Measurements from ENCODE around the gene NRCAM. TPM values are rescaled to one million over a fixed set of nuclear protein-coding genes. Genes with fewer than 3 reads are reported as not detected.

Gene NRCAM
- polyA plus RNA-seq, 1 donor (not counting 4 experiments of a cell fraction or from before 2014, with no cell fraction given) = 4.0 TPM

- DNase-seq (ENCODE audit: low read depth, low spot score) (no peak), FAIRE-seq (no peak)
- H3K36me3 ChIP-seq (ENCODE audit: control insufficient read depth in 2 of 2, extremely low read depth in 1 of 2, insufficient read depth in 2 of 2, low read length in 2 of 2) = no peaks in the 10 kb centered on the region
- TF ChIP-seq EZH2 (IDR thresholded peaks at IDR 0.05; ENCODE audit: low read length) = no peak
- TF ChIP-seq, protein P1, sequence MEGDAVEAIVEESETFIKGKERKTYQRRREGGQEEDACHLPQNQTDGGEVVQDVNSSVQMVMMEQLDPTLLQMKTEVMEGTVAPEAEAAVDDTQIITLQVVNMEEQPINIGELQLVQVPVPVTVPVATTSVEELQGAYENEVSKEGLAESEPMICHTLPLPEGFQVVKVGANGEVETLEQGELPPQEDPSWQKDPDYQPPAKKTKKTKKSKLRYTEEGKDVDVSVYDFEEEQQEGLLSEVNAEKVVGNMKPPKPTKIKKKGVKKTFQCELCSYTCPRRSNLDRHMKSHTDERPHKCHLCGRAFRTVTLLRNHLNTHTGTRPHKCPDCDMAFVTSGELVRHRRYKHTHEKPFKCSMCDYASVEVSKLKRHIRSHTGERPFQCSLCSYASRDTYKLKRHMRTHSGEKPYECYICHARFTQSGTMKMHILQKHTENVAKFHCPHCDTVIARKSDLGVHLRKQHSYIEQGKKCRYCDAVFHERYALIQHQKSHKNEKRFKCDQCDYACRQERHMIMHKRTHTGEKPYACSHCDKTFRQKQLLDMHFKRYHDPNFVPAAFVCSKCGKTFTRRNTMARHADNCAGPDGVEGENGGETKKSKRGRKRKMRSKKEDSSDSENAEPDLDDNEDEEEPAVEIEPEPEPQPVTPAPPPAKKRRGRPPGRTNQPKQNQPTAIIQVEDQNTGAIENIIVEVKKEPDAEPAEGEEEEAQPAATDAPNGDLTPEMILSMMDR (optimal IDR thresholded peaks at IDR 0.05 in 1 of 3, IDR thresholded peaks at IDR 0.05 in 1 of 3, conservative IDR thresholded peaks at IDR 0.05 in 1 of 3; ENCODE audit: extremely low read depth in 1 of 3, insufficient read depth in 2 of 3, low read length in 3 of 3) = no peak
- H3K4me1 ChIP-seq (ENCODE audit: control insufficient read depth, extremely low read depth, insufficient read depth, low read length) = no peaks in the 10 kb centered on the region
- H4K20me1 ChIP-seq (ENCODE audit: control insufficient read depth, extremely low read depth, insufficient read depth, low read length) = no peaks in the 10 kb centered on the region
- no peak overlapping the region for H3K9ac ChIP-seq (ENCODE audit: control insufficient read depth, extremely low read depth, insufficient read depth, low read length)
- dilution Hi-C loops (cut with MboI; ENCODE audit: extremely low pct_ligation_motif_present, low sequenced_read_pairs) = no loop called here
- no peaks in the 10 kb centered on the region for H3K27me3 ChIP-seq (ENCODE audit: control insufficient read depth, extremely low read depth, insufficient read depth, low read length)
- no peaks in the 10 kb centered on the region for H3K79me2 ChIP-seq (ENCODE audit: control insufficient read depth, insufficient read depth, low read length)
- no peaks in the 10 kb centered on the region for H3K9me3 ChIP-seq (ENCODE audit: control insufficient read depth, low read depth, low read length)
- H3K27ac ChIP-seq (ENCODE audit: control insufficient read depth, insufficient read depth, low read length) = no peak overlapping the region
- no peak overlapping the region for H2AFZ ChIP-seq (ENCODE audit: control insufficient read depth, low read length)
- no peak overlapping the region for H3K4me2 ChIP-seq (ENCODE audit: control insufficient read depth, extremely low read depth, insufficient read depth, low read depth, low read length)
- H3K4me3 ChIP-seq (ENCODE audit: control insufficient read depth in 2 of 3, extremely low read depth in 1 of 3, insufficient read depth in 2 of 3, low read depth in 1 of 3, low read length in 3 of 3) = no peak overlapping the region
- H3K9me1 ChIP-seq (ENCODE audit: control insufficient read depth, extremely low read depth, insufficient read depth, low read length) = no peaks in the 10 kb centered on the region
These were observed 304.0 kb downstream of the NRCAM start for GRCh38 chr7:108152198-108152597.

DNA sequence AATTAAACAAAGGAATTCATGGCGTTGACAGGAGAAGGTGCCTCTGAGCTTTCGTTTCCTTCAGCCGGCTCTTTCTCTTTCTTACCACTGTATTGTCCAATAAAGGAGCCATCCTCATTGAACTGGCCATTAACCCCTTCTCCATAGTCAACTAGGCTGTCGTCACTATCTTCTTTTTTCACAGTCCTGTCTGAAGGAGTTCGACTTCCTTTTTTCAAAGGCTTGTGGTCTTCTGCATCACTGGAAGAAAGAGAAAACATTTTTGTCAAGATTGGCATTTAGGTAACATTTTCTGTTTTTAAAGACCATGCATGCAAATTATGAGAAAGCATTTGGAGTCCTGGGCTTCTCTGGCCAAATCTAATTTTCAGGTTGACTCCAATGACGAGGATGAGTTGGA is 306.3 kb downstream of the NRCAM start:
- no peaks in the 10 kb centered on the region for H3K9me3 ChIP-seq (ENCODE audit: control insufficient read depth, low read depth, low read length)
- no peaks in the 10 kb centered on the region for H3K9me1 ChIP-seq (ENCODE audit: control insufficient read depth, extremely low read depth, insufficient read depth, low read length)
- no peak for FAIRE-seq
- H3K79me2 ChIP-seq (ENCODE audit: control insufficient read depth, insufficient read depth, low read length) = no peaks in the 10 kb centered on the region
- H3K36me3 ChIP-seq (ENCODE audit: control insufficient read depth in 2 of 2, extremely low read depth in 1 of 2, insufficient read depth in 2 of 2, low read length in 2 of 2) = no peaks in the 10 kb centered on the region
- H2AFZ ChIP-seq (ENCODE audit: control insufficient read depth, low read length) = no peak overlapping the region
- H3K4me2 ChIP-seq (ENCODE audit: control insufficient read depth, extremely low read depth, insufficient read depth, low read depth, low read length) = no peak overlapping the region
- H3K4me3 ChIP-seq (ENCODE audit: control insufficient read depth in 2 of 3, extremely low read depth in 1 of 3, insufficient read depth in 2 of 3, low read depth in 1 of 3, low read length in 3 of 3) = no peak overlapping the region
- DNase-seq (ENCODE audit: low read depth, low spot score) = no peak
- H3K9ac ChIP-seq (ENCODE audit: control insufficient read depth, extremely low read depth, insufficient read depth, low read length) = no peak overlapping the region
- peaks cover 8% of the 10 kb centered on the region for H3K4me1 ChIP-seq (ENCODE audit: control insufficient read depth, extremely low read depth, insufficient read depth, low read length)
- dilution Hi-C loops (cut with MboI; ENCODE audit: extremely low pct_ligation_motif_present, low sequenced_read_pairs) = no loop called here
- no peak overlapping the region for H3K27ac ChIP-seq (ENCODE audit: control insufficient read depth, insufficient read depth, low read length)
- no peaks in the 10 kb centered on the region for H3K27me3 ChIP-seq (ENCODE audit: control insufficient read depth, extremely low read depth, insufficient read depth, low read length)
- H4K20me1 ChIP-seq (ENCODE audit: control insufficient read depth, extremely low read depth, insufficient read depth, low read length) = no peaks in the 10 kb centered on the region
- TF ChIP-seq, protein P1 (optimal IDR thresholded peaks at IDR 0.05 in 1 of 3, IDR thresholded peaks at IDR 0.05 in 1 of 3, conservative IDR thresholded peaks at IDR 0.05 in 1 of 3; ENCODE audit: extremely low read depth in 1 of 3, insufficient read depth in 2 of 3, low read length in 3 of 3) = no peak
- no peak for TF ChIP-seq EZH2 (IDR thresholded peaks at IDR 0.05; ENCODE audit: low read length)

All from keratinocyte (primary cell).